IMR-90 (cell line): Measurements from ENCODE around the gene CPB1. TPM values are rescaled to one million over a fixed set of nuclear protein-coding genes. Genes with fewer than 3 reads are reported as not detected.

ENCODE experiments used
- ATAC-seq: fragments of 200-7000 bp; cut with Tn5 transposase; 2 replicates; pipeline ENCODE4 v1.9.1; 2020; ENCODE audit warnings: low read depth, mild to moderate bottlenecking, moderate library complexity
- BruUV-seq: library from RNA; stranded (reverse); fragments of 400-500 nt; replicated peaks from 2 replicates; lab custom pipeline; 2021; lab: Mats Ljungman, UMichigan
- CTCF ChIA-PET: fragments of 300-600 bp; formaldehyde crosslinking; extraction: SDS; loops from one replicate; lab custom pipeline; 2021; ENCODE audit warnings: antibody characterized with exemption; lab: Yijun Ruan, JAX
- POLR2A ChIA-PET: fragments of 300-600 bp; sonication (Branson Sonifier 250); formaldehyde crosslinking; loops from one replicate; lab custom pipeline; 2022; ENCODE audit warnings: antibody characterized with exemption; ENCODE audit not compliant: unreplicated experiment; lab: Charles Lee
- DNase-seq: peaks from one replicate; pipeline ENCODE4 v3.0.0; 2013
- H2AFZ ChIP-seq: replicated peaks from 2 replicates; pipeline ENCODE3; 2013; ENCODE audit warnings: low read length, mild to moderate bottlenecking; ENCODE audit not compliant: poor library complexity
- H2AK5ac ChIP-seq: 2 replicates; pipeline ENCODE4 v1.6.1; 2013; ENCODE audit warnings: low read depth, low read length, inconsistent platforms
- H2AK9ac ChIP-seq: replicated peaks from 2 replicates; pipeline ENCODE3; 2013; ENCODE audit warnings: mild to moderate bottlenecking, low read depth, low read length, moderate library complexity; ENCODE audit not compliant: poor library complexity
- H2BK120ac ChIP-seq: 2 replicates; pipeline ENCODE4 v1.6.1; 2013; ENCODE audit warnings: low read depth, low read length, inconsistent platforms
- H2BK15ac ChIP-seq: 3 replicates; pipeline ENCODE4 v1.6.1; 2013; ENCODE audit warnings: low read depth, low read length, inconsistent platforms
- H2BK20ac ChIP-seq: 2 replicates; pipeline ENCODE4 v1.6.1; 2013; ENCODE audit warnings: low read depth, mild to moderate bottlenecking, inconsistent platforms, low read length, moderate library complexity
- H2BK5ac ChIP-seq: 2 replicates; pipeline ENCODE4 v1.6.1; 2013; ENCODE audit warnings: mild to moderate bottlenecking, low read depth, low read length, inconsistent platforms; ENCODE audit not compliant: poor library complexity, severe bottlenecking
- H3K14ac ChIP-seq: replicated peaks from 2 replicates; pipeline ENCODE4 v1.6.1; 2013; ENCODE audit warnings: low read depth, low read length, inconsistent platforms
- H3K18ac ChIP-seq: 2 replicates; pipeline ENCODE4 v1.6.1; 2013; ENCODE audit warnings: low read depth, low read length, control low read depth
- H3K23ac ChIP-seq: 2 replicates; pipeline ENCODE4 v1.6.1; 2013; ENCODE audit warnings: low read depth, low read length, inconsistent platforms
- H3K27ac ChIP-seq: 2 replicates; pipeline ENCODE4 v1.5.1; 2013; ENCODE audit warnings: mild to moderate bottlenecking, control low read depth, low read length; ENCODE audit not compliant: insufficient read depth
- H3K27me3 ChIP-seq: 2 replicates; pipeline ENCODE4 v1.6.1; 2013; ENCODE audit warnings: low read length; ENCODE audit not compliant: control insufficient read depth, insufficient read depth
- H3K36me3 ChIP-seq: 2 replicates; pipeline ENCODE4 v1.6.1; 2013; ENCODE audit warnings: low read length, mixed read lengths; ENCODE audit not compliant: control insufficient read depth, insufficient read depth
- H3K4ac ChIP-seq: 2 replicates; pipeline ENCODE4 v1.6.1; 2013; ENCODE audit warnings: low read depth, low read length, inconsistent platforms
- H3K4me1 ChIP-seq: 2 replicates; pipeline ENCODE4 v1.6.1; 2013; ENCODE audit warnings: low read length, mixed read lengths; ENCODE audit not compliant: control insufficient read depth, insufficient read depth
- H3K4me2 ChIP-seq: 2 replicates; pipeline ENCODE4 v1.6.1; 2013; ENCODE audit warnings: low read depth, mild to moderate bottlenecking, control low read depth, low read length, moderate library complexity
- H3K4me3 ChIP-seq: 2 replicates; pipeline ENCODE4 v1.5.1; 2013; ENCODE audit warnings: low read depth, mild to moderate bottlenecking, control low read depth, low read length, moderate library complexity; ENCODE audit not compliant: insufficient read depth
- H3K56ac ChIP-seq: 2 replicates; pipeline ENCODE4 v1.6.1; 2013; ENCODE audit warnings: low read length, inconsistent platforms; ENCODE audit not compliant: insufficient read depth; ENCODE audit errors: extremely low read depth
- H3K79me1 ChIP-seq, 2 experiments: 2 replicates each; pipeline ENCODE4 v1.6.1; 2013; ENCODE audit warnings: low read length in 2 of 2, inconsistent platforms in 1 of 2, low read depth in 1 of 2
- H3K9ac ChIP-seq: 2 replicates; pipeline ENCODE4 v1.6.1; 2013; ENCODE audit warnings: low read depth, low read length, control low read depth
- H3K9me1 ChIP-seq: 2 replicates; pipeline ENCODE4 v1.6.1; 2013; ENCODE audit warnings: low read length, inconsistent platforms; ENCODE audit not compliant: insufficient read depth
- H3K9me3 ChIP-seq: 2 replicates; pipeline ENCODE4 v1.6.1; 2013; ENCODE audit warnings: low read length; ENCODE audit not compliant: control insufficient read depth, insufficient read depth
- H4K20me1 ChIP-seq: 2 replicates; pipeline ENCODE4 v1.6.1; 2013; ENCODE audit warnings: low read length, inconsistent platforms; ENCODE audit not compliant: insufficient read depth
- H4K5ac ChIP-seq: 2 replicates; pipeline ENCODE4 v1.6.1; 2013; ENCODE audit warnings: mild to moderate bottlenecking, low read depth, low read length, control low read depth
- H4K8ac ChIP-seq, 2 experiments: 2 replicates each; pipeline ENCODE4 v1.6.1; 2013; ENCODE audit warnings: low read depth in 2 of 2, low read length in 2 of 2, control low read depth in 1 of 2, inconsistent platforms in 1 of 2
- H4K91ac ChIP-seq: 2 replicates; pipeline ENCODE4 v1.6.1; 2013; ENCODE audit warnings: low read depth, low read length, inconsistent platforms; ENCODE audit not compliant: insufficient read depth
- CHD1 ChIP-seq: IDR thresholded peaks from 2 replicates; pipeline ENCODE4 v1.6.1; 2012; ENCODE audit warnings: low read depth, low read length, improper control_type of control experiment
- FOS ChIP-seq: fragments of 150-350 bp; IDR thresholded peaks from 2 replicates; pipeline ENCODE4 v1.6.1; 2016; ENCODE audit warnings: low read depth, low read length
- MXI1 ChIP-seq: IDR thresholded peaks from 2 replicates; pipeline ENCODE4 v1.6.1; 2012; ENCODE audit warnings: low read depth, mild to moderate bottlenecking, low read length, moderate library complexity, borderline replicate concordance
- POLR2A ChIP-seq: IDR thresholded peaks from 2 replicates; pipeline ENCODE4 v1.6.1; 2012; ENCODE audit warnings: mild to moderate bottlenecking, low read depth, low read length
- WGBS, 2 experiments: methylation state at CpG; one replicate each; pipeline versions ENCODE4 v1.1.5 to v1.1.7; 2013; ENCODE audit warnings: missing lambda C conversion rate in 2 of 2; ENCODE audit not compliant: insufficient read length in 1 of 2; ENCODE audit errors: extremely low coverage in 2 of 2; 5-methylcytosine and 5-hydroxymethylcytosine counted together
- dilution Hi-C: fragments of 300-500 bp; cut with HindIII; formaldehyde crosslinking; loops from one replicate; pipeline ENCODE4 v1.14.3; 2018; ENCODE audit warnings: low sequenced_read_pairs; ENCODE audit not compliant: unreplicated experiment
- in situ Hi-C: fragments of 300-500 bp; cut with MboI; formaldehyde crosslinking; loops from 3 replicates; pipeline ENCODE4 v1.14.3; 2019; ENCODE audit warnings: low sequenced_read_pairs, inconsistent platforms, mixed read lengths
- intact Hi-C: fragments of 100-400 bp; cut with micrococcal nuclease; formaldehyde crosslinking; loops from 2 replicates; pipeline ENCODE4 v1.10.0; 2022
- polyA plus RNA-seq, 3 experiments: library from polyadenylated mRNA; depleted of rRNA; stranded (reverse); fragments of >200 nt; gene quantifications; 2 replicates each; pipeline ENCODE4 v1.2.3, GENCODE V29; 2012; ENCODE audit warnings: low replicate concordance in 1 of 3
- total RNA-seq: library from RNA; depleted of rRNA; stranded (reverse); fragments of >200 nt; gene quantifications from 2 replicates; pipeline ENCODE4 v1.2.3, GENCODE V29; 2012

CPB1 gene
- total and polyA plus RNA-seq, 2 of the 4 experiments (the other 2 are of a cell fraction): not detected

GRCh38 chr3:148816427-148816826 is 11.2 kb upstream of the CPB1 start:
- no peaks in the 10 kb centered on the region for H3K36me3 ChIP-seq
- H3K23ac ChIP-seq: no peak overlapping the region
- H3K18ac ChIP-seq: no peak overlapping the region
- H3K14ac ChIP-seq: no peak overlapping the region
- no peak overlapping the region for H4K91ac ChIP-seq
- no peak overlapping the region for H3K9ac ChIP-seq
- H4K5ac ChIP-seq: no peak overlapping the region
- ChIA-PET POLR2A (no interaction called here), CTCF (no interaction called here)
- H3K9me3 ChIP-seq: no peaks in the 10 kb centered on the region
- no peak overlapping the region for H2BK20ac ChIP-seq
- no peak overlapping the region for H4K8ac ChIP-seq
- TF ChIP-seq POLR2A (no peak), CHD1 (no peak), MXI1 (no peak), FOS (no peak)
- H3K9me1 ChIP-seq: no peaks in the 10 kb centered on the region
- WGBS, 2 experiments: no CpG with 5 or more reads among the region's 2 CpGs
- no peaks in the 10 kb centered on the region for H3K79me1 ChIP-seq
- H3K4ac ChIP-seq: no peak overlapping the region
- H2BK120ac ChIP-seq: no peak overlapping the region
- H2AK5ac ChIP-seq: no peak overlapping the region
- ATAC-seq (no peak), DNase-seq (no peak)
- no peaks in the 10 kb centered on the region for H3K4me1 ChIP-seq
- no peak overlapping the region for H3K4me3 ChIP-seq
- H2BK5ac ChIP-seq: no peak overlapping the region
- H2BK15ac ChIP-seq: no peak overlapping the region
- no peak overlapping the region for H3K4me2 ChIP-seq
- intact Hi-C loops: no loop called here
- no peaks in the 10 kb centered on the region for H4K20me1 ChIP-seq
- in situ Hi-C loops: no loop called here
- dilution Hi-C loops: no loop called here
- no peak overlapping the region for H3K56ac ChIP-seq
- H2AFZ ChIP-seq: no peak overlapping the region
- no peak overlapping the region for H3K27ac ChIP-seq
- no peak overlapping the region for H2AK9ac ChIP-seq
- no TSS peak for BruUV-seq
- peaks cover 1% of the 10 kb centered on the region; the same call in 1 of the 2 replicates for H3K27me3 ChIP-seq
